ENCODE data around the gene C10orf120.

Gene C10orf120

DNA sequence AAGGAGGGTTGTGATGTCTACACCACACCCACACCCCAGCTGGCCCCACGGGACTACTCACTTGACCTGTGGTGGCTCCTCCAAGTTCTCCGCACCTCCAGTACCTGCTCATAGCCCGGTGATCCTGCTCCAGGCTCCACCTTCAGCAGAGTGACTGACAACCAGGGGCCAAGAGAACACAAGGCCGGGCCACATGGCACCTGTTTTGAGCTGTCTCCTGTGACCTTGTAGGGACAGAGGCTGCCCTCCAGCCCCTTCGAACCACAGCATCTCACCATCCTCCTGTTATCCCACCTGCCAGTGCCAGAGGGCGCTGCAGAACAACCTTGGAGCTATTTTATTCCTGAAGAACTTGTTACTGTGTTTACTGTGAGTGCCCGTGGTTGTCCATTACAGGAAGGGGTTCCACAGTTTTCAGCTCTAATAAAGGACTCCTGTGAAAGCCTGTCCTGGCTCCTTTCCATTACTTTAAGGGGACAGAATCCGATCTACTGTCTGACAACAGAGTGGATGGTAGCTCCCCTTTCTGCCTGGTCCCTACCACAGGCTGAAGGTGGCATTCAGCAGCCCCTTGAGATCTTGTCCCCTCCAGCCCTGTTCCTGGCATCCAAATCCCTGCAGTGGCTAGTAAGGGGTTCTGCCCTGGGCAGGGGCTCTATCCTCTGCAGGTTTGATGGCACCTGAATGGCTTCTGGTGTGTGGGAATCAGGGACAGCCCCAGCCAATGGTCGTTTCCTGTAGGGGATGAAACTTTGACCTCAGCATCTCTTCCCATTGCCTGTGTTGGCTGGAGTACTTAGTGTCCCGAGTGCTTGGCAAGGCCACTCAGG is 50.8 kb downstream of the C10orf120 start:
- no peak overlapping the region for H3K4me3 ChIP-seq (ENCODE audit: control insufficient read depth, low read depth, low read length)
- DNase-seq (ENCODE audit: low read depth) = no peak
- TF ChIP-seq CTCF (IDR thresholded peaks at IDR 0.05; ENCODE audit: control insufficient read depth, insufficient read depth, low read depth, low read length, missing control alignments) = peak; percentile 62

Measured in AG09309 (cell line).